Mammary epithelial cell (primary cell): ENCODE data around the gene SLAIN1.

Source experiments
- CTCF ChIP-seq, 2 donors: IDR thresholded peaks in 1 of 2; conservative IDR thresholded peaks in 1 of 2; 2 replicates each; pipeline ENCODE4 v1.5.1; 2011 to 2012; ENCODE audit warnings: inconsistent platforms in 2 of 2, low read length in 2 of 2, mild to moderate bottlenecking in 2 of 2, control low read depth in 1 of 2, low read depth in 1 of 2; ENCODE audit not compliant: insufficient read depth in 1 of 2; ENCODE audit errors: extremely low read depth in 1 of 2
- EZH2 ChIP-seq: IDR thresholded peaks from 2 replicates; pipeline ENCODE4 v1.6.1; 2012; ENCODE audit warnings: low read length, inconsistent platforms, borderline replicate concordance

GRCh38 chr13:77806518-77806917, 109.0 kb downstream of the SLAIN1 start:
- no peak for TF ChIP-seq CTCF (conservative IDR thresholded peaks at IDR 0.05 in 1 of 2, IDR thresholded peaks at IDR 0.05 in 1 of 2; ENCODE audit: extremely low read depth in 1 of 2, insufficient read depth in 1 of 2, low read depth in 1 of 2, low read length in 2 of 2)
- no peak for TF ChIP-seq EZH2
